NCI-H524 treated with DMSO at 0.1 percent for 48 hours (cell line): ENCODE results near the gene CCIN.

Experiments
- DNase-seq: peaks from one replicate; lab custom pipeline; 2025; lab: John Stamatoyannopoulos, UW

Gene CCIN

GRCh38 chr9:36190388-36191289, 21.5 kb downstream of the CCIN start, which contains the start of gene CLTA:
CLTA (plus strand) TSS chr9:36190921; CDS start chr9:36191057, 136 bp downstream.
- peak; percentile 94 for DNase-seq

- no peak for DNase-seq
These were observed 22.1 kb downstream of the CCIN start for GRCh38 chr9:36191290-36191645.

DNA sequence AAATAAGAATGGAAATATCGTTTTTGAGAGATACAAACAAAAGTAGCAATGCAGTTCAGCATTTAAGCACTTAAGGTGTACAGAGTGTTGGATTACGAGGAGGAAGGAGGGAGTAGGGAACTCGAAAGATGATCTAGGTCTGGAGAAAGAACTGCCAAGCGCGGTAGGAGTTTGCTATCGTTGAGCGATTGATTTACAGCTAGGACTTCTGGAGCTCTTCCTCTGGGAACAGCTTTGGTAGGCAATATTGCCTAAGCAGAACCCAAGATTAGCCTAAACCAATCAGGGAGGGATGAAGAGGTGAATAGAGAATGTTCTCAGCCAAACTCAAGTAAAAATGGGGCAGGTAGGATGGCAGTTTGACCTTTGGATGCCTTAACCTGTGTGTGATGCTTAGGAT, 22.5 kb downstream of the CCIN start:
- DNase-seq, result no peak

- DNase-seq, result no peak
These were observed 23.0 kb downstream of the CCIN start for GRCh38 chr9:36192196-36192595.

DNA sequence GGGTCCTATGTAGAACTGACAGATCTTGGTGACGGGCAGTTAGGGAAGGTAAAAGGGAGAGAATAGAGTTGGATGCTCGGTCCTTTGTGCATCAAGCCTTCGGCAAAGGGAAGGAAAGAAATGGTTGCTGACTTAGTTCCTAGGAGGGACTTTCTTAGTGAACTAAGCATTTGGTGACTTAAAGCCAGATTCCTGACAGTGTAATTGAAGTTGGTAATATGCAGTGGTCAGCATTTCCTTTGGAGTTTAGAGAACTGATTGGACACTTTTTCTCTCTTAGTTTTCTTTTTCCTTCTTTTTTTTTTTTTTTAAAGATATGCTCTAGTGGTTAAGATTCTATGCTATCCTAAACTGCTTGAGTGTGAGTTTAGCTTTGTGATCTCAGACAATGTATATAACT, 23.8 kb downstream of the CCIN start:
- no peak for DNase-seq

- DNase-seq, result no peak
These were observed 25.3 kb downstream of the CCIN start for GRCh38 chr9:36194326-36195000.

DNA sequence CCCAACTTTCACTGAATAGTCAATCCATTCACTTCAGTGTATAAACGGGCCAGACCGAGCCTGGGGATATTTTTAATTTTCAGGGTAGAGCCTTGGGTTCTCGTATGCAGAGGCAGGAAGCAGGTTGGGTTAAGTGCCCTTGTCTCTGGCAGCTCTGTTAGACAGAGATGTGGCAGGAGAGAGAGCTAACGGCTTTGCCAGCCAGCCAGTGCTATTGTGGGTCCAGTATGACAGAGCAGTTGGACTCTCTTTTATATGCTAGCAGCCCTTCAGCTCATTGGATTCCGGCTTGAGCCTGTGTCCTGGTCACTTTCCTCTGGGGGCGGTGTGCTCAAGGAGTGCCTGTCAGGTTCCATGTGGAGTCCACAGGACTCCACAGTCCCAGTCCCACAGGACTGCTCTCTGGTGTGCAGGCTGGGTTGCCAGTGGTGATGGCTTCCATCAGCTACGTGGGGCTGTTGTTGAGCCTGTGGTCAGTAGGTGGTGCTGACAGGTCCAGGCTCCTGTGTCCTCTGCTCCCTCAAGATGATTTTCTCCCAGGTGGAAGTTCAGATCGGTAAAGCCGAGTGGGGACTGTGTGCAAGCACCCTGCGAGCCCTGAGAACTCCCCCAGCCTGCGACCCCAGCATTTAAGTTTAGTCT, 35.8 kb downstream of the CCIN start:
- no peak for DNase-seq

DNA sequence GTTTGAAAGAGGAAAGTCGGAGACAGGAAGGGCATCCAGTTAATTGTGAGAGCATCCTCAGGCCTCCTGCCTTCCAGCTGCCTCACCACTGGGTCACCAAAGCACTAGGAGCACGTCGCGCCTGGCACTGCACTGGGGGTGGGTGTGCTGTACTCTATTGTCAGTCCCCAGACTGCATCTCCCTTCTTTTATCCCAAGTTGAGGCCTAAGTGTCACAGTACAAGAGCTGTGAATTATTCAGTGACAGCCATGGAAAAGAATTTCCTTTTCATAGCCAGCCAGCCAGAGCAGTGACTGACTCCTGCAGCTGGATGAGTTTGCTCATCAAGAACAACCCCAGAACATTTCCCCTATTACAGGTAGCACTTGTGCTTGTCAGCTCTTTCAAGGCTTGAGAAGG, 37.8 kb downstream of the CCIN start:
- no peak for DNase-seq

- no peak for DNase-seq
These were observed 38.4 kb downstream of the CCIN start for GRCh38 chr9:36207546-36208012.

GRCh38 chr9:36208521-36209253, 39.5 kb downstream of the CCIN start:
- DNase-seq, result no peak

DNA sequence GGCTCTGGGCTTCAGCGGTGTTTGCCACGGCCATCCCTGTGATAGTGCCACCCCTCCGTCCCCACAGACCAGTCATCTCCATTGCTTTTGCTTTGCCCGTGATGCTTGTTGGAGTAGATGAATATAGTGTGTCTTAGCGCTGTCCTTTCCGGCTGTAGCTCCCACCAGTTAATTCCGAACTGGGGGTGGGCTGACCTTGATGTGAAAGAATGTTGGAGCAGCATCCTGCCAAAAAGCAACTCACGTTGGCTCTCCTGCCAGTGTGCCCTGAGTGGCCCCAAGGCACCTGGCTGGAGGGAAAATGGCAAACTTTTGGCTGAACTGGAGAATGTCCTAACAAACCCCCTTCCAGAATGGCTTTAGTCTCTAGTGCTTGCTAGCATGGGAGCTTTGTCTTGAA, 41.5 kb downstream of the CCIN start:
- no peak for DNase-seq

- no peak for DNase-seq
These were observed 42.3 kb downstream of the CCIN start for GRCh38 chr9:36211510-36211909.

DNA sequence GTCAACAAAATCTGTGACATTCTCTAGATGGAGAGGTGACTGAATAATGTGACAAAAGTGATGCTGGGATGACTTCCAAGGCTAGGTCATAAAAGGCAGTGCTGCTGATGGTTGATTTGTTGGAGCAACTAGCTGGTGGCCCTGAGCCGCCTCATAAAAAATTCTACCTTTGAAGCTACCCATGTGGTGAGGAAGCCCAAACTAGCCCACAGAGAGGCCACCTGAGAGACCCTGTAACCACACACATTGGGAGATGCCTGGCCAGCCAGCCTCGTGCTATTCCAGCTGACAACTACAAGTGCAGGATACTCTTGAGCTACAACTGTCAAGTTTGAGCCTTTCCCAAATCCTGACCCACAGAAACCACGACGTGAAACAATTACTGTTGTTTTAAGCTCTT, 44.2 kb downstream of the CCIN start:
- DNase-seq, result no peak

- DNase-seq, result no peak
These were observed 44.8 kb downstream of the CCIN start for GRCh38 chr9:36213989-36214388.

DNA sequence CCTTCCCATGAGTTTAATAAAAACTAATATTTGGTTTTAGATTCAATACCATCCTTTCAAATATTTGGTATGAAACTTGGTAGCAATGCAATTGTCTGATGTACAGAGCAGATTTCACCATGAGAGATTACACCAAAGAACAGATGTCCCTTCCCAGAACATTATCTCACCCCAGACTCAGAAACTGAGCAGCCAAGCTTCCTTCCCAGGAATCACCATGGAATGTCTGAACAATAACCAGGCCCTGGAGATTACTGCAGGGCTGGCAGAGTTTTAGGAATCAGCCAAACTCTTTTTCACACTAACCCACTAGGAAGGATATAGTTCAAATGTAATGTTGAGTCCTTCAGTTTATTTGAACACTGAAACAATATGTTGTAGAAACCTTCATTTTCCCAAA, 45.4 kb downstream of the CCIN start:
- no peak for DNase-seq

GRCh38 chr9:36217256-36217968, 48.2 kb downstream of the CCIN start:
- DNase-seq, result no peak

GRCh38 chr9:36218011-36218410, 48.8 kb downstream of the CCIN start:
- no peak for DNase-seq

GRCh38 chr9:36218411-36218901, 49.3 kb downstream of the CCIN start:
- DNase-seq, result no peak
